Upper lobe of left lung (tissue), 4 donors: ENCODE measurements around the gene B3GALT6.

Experiments
- CTCF ChIP-seq, 6 experiments: fragments of 450-650 bp in 4 of 6; fragments of 200-600 bp in 2 of 6; sonication (generic) in 2 of 6; IDR thresholded peaks; one replicate each; pipeline ENCODE4 v1.5.1; 2016 to 2019; ENCODE audit warnings: antibody characterized with exemption in 6 of 6
- POLR2A ChIP-seq, 4 donors: fragments of 450-650 bp; IDR thresholded peaks; one replicate each; pipeline ENCODE4 v1.5.1; 2016 to 2017; ENCODE audit warnings: antibody characterized with exemption in 4 of 4, mild to moderate bottlenecking in 2 of 4
- POLR2AphosphoS5 ChIP-seq, 2 donors: sonication (generic); formaldehyde crosslinking; IDR thresholded peaks; one replicate each; pipeline ENCODE4 v1.5.1; 2017; ENCODE audit warnings: antibody characterized with exemption in 2 of 2

- TF ChIP-seq CTCF (IDR thresholded peaks at IDR 0.05), result no peak
- no peak for TF ChIP-seq POLR2AphosphoS5 (IDR thresholded peaks at IDR 0.05)
- no peak for TF ChIP-seq POLR2A (IDR thresholded peaks at IDR 0.05)
These were observed 27.6 kb upstream of the B3GALT6 start for GRCh38 chr1:1204425-1204920.
